Adrenal gland (tissue), 12 donors: Measurements from ENCODE around the gene PHACTR3. TPM values are rescaled to one million over a fixed set of nuclear protein-coding genes. Genes with fewer than 3 reads are reported as not detected.

Source experiments
- DNase-seq, 7 donors: peaks; one replicate each; pipeline ENCODE4 v3.0.0-alpha.2; 2019 to 2020
- H3K27ac ChIP-seq, 5 donors: fragments of 200-600 bp; sonication (generic) in 4 of 5; 1 replicate in 3 of 5; 2 replicates in 2 of 5; pipeline versions ENCODE4 v1.5.1 to v1.8.0; 2016 to 2020; ENCODE audit warnings: mild to moderate bottlenecking in 1 of 5
- H3K27me3 ChIP-seq: fragments of 200-600 bp; 2 replicates; pipeline ENCODE4 v1.8.0; 2021
- H3K36me3 ChIP-seq, 2 donors: fragments of 200-600 bp; replicated peaks in 1 of 2; 1 replicate in 1 of 2; 2 replicates in 1 of 2; pipeline versions ENCODE4 v1.5.1 to v1.8.0; 2018 to 2022
- H3K4me1 ChIP-seq, 2 donors: fragments of 200-600 bp; replicated peaks in 1 of 2; 1 replicate in 1 of 2; 2 replicates in 1 of 2; pipeline versions ENCODE4 v1.5.1 to v1.8.0; 2018 to 2021
- H3K4me3 ChIP-seq, 4 donors: fragments of 200-600 bp; sonication (generic) in 3 of 4; one replicate each; pipeline ENCODE4 v1.5.1; 2016 to 2018
- H3K9me3 ChIP-seq, 3 donors: fragments of 200-600 bp; sonication (generic) in 1 of 3; replicated peaks in 1 of 3; 1 replicate in 2 of 3; 2 replicates in 1 of 3; pipeline versions ENCODE4 v1.5.1 to v1.8.0; 2016 to 2021
- POLR2A ChIP-seq, 2 donors: fragments of 450-650 bp; IDR thresholded peaks; one replicate each; pipeline ENCODE4 v1.6.1; 2017; ENCODE audit warnings: antibody characterized with exemption in 2 of 2, mild to moderate bottlenecking in 2 of 2, moderate library complexity in 1 of 2
- WGBS, 4 donors: extraction: QIAGEN DNeasy Blood & Tissue Kit in 2 of 4; methylation state at CpG; one replicate each; pipeline versions ENCODE4 v1.1.5 to v1.1.7; 2013 to 2017; 5-methylcytosine and 5-hydroxymethylcytosine counted together
- intact Hi-C, 2 donors: fragments of 100-400 bp; cut with DNase I; formaldehyde crosslinking; loops; one replicate each; pipeline versions ENCODE4 v1.14.1 to v1.15.0; 2022 to 2023
- polyA plus RNA-seq, 3 donors: library from polyadenylated mRNA; stranded (reverse); fragments of 200-250 nt in 2 of 3; fragments of 350-450 nt in 1 of 3; fragmentation: Illumina TruSeq in 1 of 3; extraction: RNeasy Lipid Tissue Mini Kit (QIAGEN cat#74804) in 1 of 3; gene quantifications; one replicate each; pipeline ENCODE4 v1.2.3, GENCODE V29; 2013 to 2014
- total RNA-seq, 9 donors: library from RNA; depleted of rRNA in 4 of 9; stranded (reverse); fragments of >200 nt in 4 of 9; fragments of 120-200 nt in 1 of 9; fragmentation: NEBNext Ultra II Directional in 1 of 9; extraction: Animal tissue kit (Norgen Biotek cat#: 25700) in 1 of 9; gene quantifications; one replicate each; pipeline versions ENCODE4 v1.1.0 to v1.2.4, GENCODE V29; 2013 to 2023
- TF ChIP-seq, protein P1 (sequence below), 6 experiments: fragments of 450-650 bp in 4 of 6; fragments of 200-600 bp in 2 of 6; sonication (generic) in 1 of 6; IDR thresholded peaks; 1 replicate in 5 of 6; 2 replicates in 1 of 6; pipeline versions ENCODE4 v1.5.1 to v1.8.0; 2016 to 2021; ENCODE audit warnings: antibody characterized with exemption in 6 of 6, mild to moderate bottlenecking in 2 of 6, moderate library complexity in 1 of 6
- donor health status: healthy with polysubstance abuse.
- donor health status: Bipolar disorder and iron deficiency.
- donor health status: DM: yes; HTN: yes; CAD: no.
- donor health status: DM: no; HTN: no; CAD: no.
- donor health status: DM: no; HTN: no; CAD: no.
- donor health status: DM: yes; HTN: yes; CAD: no.

PHACTR3 gene
- total and polyA plus RNA-seq, 12 donors: 0.17 to 4.5 (median 0.81) TPM

DNA sequence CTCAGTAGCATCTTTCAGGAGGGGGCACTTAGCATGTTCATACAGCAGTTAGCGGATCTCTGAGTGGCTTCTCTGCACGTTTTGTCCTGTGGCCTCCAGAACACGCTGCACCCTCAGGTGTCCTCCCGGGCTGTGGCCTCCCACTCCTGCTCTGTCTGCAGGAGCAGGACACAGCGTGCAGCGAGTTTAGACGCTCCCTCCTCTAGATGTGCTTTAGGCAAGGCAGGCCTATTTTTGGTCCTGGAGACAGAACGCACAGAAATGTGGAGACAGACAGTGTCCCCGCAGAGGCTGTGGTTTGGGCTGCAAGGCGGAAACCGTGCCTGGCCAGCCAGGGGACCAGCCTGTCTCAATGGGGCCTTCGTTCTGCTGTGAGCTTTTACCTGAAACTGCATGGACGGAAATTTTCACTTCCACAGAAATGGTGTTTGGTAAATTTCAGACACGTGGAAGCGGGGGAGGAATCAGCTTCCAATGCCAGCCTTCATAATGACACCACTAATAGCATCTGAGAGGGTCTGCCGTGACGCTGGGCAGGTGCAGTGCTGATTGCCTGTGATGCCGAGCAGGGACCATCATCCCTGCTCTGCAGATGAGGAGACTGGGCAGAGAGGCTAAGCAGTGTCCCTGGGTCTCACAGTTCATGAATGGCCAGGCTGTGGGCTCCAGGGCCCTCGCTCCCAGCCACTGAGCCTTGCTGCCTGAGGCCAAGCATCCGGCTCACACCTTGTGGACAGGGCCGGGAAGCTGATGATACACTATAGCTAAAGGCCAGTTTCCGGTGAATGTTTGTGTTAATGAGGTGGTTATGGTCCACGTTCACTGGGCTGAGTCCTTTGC lies 208.2 kb downstream of the PHACTR3 start:
- no peaks in the 10 kb centered on the region for H3K4me1 ChIP-seq
- no peaks in the 10 kb centered on the region for H3K36me3 ChIP-seq
- WGBS, 4 donors: 81 to 86% (median 81%) methylated on average over 17 to 23 of the region's 23 CpGs
- no peaks in the 10 kb centered on the region for H3K27me3 ChIP-seq
- peak in 1 of 7 donors; percentile 36 for DNase-seq
- no peak for TF ChIP-seq POLR2A (IDR thresholded peaks at IDR 0.05)
- TF ChIP-seq, protein P1, sequence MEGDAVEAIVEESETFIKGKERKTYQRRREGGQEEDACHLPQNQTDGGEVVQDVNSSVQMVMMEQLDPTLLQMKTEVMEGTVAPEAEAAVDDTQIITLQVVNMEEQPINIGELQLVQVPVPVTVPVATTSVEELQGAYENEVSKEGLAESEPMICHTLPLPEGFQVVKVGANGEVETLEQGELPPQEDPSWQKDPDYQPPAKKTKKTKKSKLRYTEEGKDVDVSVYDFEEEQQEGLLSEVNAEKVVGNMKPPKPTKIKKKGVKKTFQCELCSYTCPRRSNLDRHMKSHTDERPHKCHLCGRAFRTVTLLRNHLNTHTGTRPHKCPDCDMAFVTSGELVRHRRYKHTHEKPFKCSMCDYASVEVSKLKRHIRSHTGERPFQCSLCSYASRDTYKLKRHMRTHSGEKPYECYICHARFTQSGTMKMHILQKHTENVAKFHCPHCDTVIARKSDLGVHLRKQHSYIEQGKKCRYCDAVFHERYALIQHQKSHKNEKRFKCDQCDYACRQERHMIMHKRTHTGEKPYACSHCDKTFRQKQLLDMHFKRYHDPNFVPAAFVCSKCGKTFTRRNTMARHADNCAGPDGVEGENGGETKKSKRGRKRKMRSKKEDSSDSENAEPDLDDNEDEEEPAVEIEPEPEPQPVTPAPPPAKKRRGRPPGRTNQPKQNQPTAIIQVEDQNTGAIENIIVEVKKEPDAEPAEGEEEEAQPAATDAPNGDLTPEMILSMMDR (IDR thresholded peaks at IDR 0.05): no peak
- no peak overlapping the region for H3K27ac ChIP-seq
- H3K9me3 ChIP-seq: no peaks in the 10 kb centered on the region
- intact Hi-C loops: no loop called here
- no peak overlapping the region for H3K4me3 ChIP-seq

DNA sequence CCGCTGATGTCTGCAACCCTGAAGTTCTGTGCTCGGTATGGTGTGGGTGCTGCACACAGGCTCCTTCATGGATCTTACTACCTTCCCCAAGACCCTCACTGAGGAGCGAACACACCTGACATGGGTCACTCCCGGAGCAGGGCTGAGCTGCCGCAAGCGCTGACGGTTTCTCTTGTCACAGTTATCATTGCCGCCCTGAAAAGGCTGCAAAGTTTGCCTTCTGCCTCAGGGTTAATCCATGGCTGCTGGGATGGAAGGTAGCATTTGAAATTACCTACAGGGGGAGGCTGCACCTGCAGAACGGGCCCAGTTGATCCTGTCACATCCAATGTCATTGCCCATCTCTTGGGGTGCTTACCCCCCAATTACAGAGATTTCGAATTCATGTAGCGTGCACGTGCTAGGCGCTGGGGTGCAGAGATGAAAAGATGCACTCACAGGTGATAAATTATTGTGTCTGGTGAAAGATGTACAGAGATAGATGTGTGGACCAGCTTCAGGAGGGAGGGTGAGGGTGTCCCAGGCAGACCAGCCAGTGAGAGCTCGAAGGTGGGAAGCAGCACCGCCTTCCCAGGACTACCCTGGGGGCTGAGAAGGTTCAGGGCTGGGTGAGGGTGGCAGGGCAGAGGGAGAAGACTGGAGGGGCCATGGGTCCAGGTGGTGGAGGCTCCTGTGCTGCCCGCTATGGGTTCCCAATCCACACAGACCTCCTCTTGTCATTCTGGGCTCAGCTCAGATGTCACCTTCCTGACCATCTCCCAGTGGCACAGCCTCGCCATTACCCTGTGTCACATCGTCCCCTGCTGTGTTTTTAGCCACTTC lies 209.0 kb downstream of the PHACTR3 start:
- Histone ChIP-seq H3K9me3 (no peaks in the 10 kb centered on the region), H3K27me3 (no peaks in the 10 kb centered on the region), H3K27ac (no peak overlapping the region), H3K36me3 (no peaks in the 10 kb centered on the region), H3K4me1 (no peaks in the 10 kb centered on the region), H3K4me3 (no peak overlapping the region)
- DNase-seq: peak in 1 of 7 donors; percentile 11
- intact Hi-C loops: no loop called here
- 83 to 89% (median 86%) methylated on average over 10 to 18 of the region's 18 CpGs for WGBS, 4 donors
- TF ChIP-seq, protein P1 (IDR thresholded peaks at IDR 0.05): no peak
- TF ChIP-seq POLR2A (IDR thresholded peaks at IDR 0.05): no peak

DNA sequence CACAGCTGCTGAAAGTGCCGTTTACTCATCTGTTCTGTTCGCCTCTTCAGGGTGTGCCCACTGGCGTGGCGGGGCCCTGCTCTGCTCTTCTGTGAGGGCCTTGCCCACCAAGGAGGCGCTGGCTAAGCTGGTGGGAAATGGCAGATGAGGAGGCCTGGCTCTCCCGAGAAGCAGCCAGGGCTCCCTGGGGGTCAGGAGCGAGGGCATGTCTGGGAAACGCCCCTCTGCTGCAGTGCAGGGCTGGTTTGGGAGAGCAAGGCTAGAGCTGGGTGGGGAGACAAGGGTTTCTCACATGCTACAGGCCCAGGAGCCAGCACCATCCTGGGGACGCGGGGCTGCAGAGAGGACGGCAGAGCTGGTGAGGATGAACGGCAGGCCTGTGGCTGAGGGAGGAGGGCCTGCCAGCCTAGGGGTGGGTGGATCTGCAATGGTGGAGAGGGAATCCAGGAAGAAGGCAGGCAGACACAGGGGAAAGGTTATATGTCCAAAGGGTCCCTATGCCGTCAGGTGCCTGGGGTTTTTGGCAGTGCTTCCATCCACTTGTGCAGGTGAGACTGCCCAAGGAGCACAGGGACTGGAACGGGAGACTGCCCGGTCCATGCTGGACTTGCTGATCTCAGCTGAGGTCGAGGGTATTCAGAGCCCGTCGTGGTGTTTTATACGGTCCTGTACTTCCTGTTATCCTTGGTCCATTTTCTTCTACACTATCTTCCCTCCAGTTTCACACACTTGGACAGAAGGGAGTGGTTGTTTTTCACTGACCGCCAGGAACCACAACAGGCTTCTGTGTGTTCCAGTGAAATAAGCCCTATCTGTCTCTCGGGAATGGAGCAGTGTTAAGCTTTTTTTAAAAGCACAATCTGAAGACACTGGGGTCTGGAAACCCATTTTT lies 209.9 kb downstream of the PHACTR3 start:
- H3K4me1 ChIP-seq: no peaks in the 10 kb centered on the region
- DNase-seq: peak in 1 of 7 donors; percentile 30
- H3K27ac ChIP-seq: no peak overlapping the region
- no peaks in the 10 kb centered on the region for H3K9me3 ChIP-seq
- TF ChIP-seq POLR2A (IDR thresholded peaks at IDR 0.05): no peak
- TF ChIP-seq, protein P1 (IDR thresholded peaks at IDR 0.05): no peak
- intact Hi-C loops: no loop called here
- 72 to 79% (median 78%) methylated on average over 16 to 21 of the region's 21 CpGs for WGBS, 4 donors
- no peaks in the 10 kb centered on the region for H3K27me3 ChIP-seq
- H3K4me3 ChIP-seq: no peak overlapping the region
- H3K36me3 ChIP-seq: no peaks in the 10 kb centered on the region
